Inflammatory macrophage treated with lipopolysaccharide for 1 hour (primary cell): ENCODE measurements around the gene OLFM3.

Source experiments
- DNase-seq, 2 donors: peaks; one replicate each; pipeline ENCODE4 v3.0.0-alpha.2; 2020 to 2022

The OLFM3 gene

DNA sequence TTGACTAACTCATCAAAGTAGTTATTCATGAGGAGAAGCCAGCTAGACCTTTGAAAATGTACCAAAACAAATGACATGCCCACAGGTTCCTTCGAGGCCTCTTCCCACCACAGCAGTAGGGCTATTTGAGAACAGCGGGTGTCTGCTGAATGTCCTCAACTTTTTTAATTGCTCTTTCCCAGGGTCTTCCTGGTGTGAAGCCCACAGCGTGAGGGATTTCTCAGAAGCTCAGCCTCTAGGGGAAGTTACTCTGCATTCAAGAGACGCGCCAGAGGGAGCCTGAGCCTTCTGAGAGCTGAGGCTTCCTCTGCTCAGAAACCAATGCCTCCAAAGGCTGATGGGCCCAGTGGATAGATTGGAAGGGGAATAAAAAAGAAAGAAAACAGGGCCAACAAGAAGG is 153.6 kb downstream of the OLFM3 start:
- no peak for DNase-seq

DNA sequence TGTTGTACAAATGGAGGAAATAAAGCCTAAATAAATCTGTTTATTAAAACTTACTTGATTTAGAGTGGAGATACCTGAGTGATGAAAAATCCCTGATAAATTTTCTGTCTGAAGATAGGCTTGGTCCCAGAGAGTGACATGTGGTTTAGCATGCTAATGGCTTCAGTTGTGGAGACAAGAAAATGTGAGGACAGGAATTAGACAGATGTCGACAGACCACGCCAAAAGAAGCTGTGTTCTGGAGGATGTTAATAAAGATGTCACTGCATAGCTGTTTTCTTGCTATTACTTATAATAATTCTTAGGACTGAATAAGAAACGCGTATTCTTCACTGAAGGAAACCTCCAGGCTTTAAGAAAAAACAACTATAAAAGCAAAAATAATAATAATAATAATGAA is 154.9 kb downstream of the OLFM3 start:
- DNase-seq: no peak

DNA sequence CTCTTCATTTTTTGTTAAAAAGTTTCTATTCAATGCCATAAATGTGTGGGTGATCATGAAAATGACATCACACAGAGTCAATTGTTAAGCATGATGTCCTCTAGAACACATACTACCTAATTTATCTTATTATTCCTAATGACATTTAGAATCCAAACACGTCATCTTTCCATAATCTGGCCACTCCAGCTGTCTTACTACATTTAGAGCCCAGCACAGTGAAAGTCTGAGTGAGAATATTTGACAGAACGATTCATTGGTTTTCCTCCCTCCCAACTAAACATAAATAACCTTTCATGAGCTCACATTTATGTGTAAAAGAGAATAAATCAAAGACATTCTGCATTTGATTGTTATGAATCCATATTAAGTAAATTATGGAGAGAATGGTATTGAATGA is 160.7 kb downstream of the OLFM3 start:
- DNase-seq: no peak

DNA sequence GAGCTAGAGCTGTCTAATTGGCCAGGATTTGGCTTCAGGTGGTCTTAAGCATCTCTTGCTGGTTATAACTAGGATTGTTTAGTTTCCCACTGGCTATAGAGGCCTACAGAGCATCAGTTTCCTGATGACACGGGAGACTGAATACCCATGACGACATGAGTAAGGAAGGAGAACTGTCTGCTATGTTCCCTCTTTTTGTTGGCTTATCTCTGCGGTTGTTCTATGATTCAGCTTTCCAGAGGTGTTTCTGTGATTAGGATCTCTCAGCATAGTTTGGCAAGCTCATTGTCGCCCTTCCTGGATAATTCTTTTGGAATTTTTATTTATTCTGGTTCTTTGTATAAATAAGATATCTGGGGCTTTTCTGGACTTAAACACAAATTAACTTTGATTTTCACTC is 163.4 kb downstream of the OLFM3 start:
- no peak for DNase-seq

DNA sequence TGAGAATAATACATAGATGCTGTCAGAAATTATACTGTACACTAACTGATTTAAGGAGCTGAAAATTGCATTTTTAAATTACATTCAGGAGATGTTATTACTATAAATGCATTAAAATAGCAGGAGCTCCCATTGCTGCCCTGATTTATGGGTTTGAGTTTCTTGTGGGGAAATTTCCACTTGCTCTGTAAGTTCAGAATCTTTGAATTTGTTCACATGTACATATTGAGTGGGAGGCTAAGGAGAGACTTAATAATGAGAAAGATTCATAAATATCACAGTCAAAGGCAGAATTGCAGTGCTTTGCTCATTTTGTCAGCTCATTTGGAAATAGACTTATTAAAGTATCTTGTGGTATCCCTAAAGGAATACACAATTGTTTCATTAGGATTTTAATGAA is 170.3 kb downstream of the OLFM3 start:
- no peak for DNase-seq

DNA sequence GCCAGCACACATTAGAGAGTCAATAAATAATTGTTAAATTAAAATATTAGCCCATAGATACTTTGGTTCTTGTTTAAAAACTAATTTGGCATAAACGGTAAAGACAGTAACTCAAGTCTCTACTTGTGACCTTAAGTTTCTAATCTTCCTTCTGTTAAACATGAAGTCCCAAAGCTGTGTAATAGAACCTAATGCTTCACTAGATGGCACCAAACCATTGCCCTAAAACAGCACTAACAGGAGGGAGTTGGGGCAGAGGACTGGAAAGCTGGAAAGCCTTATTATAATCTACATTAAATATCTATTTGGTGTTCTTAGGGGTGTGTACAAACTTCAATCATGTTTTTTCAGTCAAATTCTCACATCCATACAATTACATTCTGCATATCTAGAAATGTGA is 176.7 kb downstream of the OLFM3 start:
- peak in 1 of 2 donors; percentile 0 for DNase-seq

DNA sequence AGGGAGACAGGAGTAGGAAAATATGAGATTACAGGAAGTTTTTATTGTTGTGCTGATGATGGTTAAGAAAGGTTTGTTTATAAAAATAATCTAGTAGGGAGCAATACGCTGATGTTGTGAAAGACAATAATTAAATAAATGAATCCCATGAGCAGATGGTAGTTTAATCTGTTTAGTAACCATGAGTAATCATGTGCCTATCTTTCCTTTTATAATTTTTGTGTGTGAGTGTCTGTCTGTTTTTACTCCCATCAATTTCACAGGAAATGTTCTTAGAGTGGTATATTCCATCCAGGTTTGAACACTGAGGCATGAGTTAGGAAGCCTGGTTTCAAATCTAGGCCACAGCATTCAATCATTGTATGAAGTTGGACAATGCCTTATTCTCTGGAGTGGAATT is 180.5 kb downstream of the OLFM3 start:
- no peak for DNase-seq

DNA sequence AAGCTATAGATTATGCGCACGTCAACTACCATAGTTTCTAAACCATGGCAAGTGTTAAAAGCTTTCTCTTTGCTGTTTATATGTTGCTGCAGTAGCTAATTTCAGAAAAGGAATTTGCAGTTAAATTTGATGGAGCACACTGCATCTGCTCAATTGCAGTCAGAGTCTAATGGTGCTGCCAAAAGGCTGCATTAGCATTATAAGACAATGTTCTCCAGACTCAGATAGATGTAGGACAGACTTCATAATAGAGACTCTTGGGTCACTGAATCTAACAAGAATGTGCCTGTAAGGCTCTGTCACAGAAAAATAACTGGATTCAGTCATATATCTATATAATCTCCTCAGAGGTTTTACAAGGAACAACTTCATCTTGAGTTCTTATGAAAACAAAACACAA is 198.3 kb downstream of the OLFM3 start:
- no peak for DNase-seq

DNA sequence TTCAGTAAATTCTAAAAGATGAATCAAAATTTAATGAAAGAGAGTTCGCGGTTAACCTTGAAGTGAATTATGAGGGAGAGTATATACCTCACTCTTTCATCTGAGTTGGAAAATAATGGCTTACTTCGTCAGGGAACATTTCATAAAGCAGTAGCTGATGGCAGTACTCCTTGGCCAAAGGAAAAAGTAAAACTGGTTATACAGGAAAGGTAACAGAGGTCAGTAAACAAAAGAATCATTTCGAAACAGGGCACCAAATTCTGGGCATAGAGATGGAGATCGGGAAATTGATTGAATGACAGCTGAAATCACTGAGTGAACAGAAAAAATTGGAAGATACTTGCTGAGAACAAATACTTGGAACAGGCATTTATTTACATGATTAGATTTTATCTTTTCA is 199.0 kb downstream of the OLFM3 start:
- DNase-seq: no peak

DNA sequence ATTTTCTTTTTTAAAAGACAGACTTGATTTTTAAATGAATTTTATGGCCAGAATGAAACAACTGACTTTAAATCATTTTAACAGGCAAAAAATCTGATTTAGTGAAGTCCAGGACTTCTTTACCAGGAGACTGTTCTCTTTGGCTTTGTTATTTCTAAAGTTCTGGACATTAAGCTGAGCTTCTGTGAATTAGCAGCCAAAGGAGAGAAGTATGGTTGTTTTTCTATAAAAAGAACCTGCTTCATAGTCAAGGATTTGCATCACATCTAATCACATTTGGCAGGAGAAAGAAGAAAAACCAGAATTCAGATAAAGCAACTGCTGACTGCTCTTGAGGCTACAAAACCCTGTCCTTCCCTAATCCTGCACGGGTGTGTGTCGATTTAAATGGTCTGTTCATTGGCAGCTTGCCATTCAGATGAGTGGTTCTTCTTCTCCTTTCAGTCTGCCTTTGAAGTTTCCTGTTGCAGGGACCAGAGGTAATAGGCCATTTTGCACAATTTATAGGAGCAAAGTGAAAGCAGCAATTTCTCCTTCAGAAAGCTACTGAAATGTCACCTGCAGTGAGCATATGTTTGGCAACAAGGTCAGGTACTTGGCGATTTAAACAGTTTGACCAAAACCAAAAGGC is 215.4 kb downstream of the OLFM3 start:
- no peak for DNase-seq

DNA sequence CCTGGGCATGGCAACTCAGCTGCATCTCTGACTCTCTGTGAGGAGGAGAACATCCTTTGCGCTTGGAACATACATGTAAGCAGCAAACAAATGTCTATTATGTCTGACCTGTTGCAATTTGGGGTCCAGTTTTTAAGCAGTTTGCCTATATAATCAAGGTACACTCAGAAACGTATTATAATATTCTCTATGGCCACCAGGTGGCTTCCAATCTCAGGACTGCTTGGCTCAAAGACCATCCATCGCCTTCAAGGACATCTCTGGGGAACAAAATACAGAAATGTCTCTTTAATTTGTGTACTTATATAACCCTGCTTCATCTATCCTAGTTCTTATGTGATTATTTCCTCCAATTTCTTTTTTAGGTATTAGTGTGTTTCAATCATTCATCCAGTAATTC is 227.2 kb downstream of the OLFM3 start:
- no peak for DNase-seq

DNA sequence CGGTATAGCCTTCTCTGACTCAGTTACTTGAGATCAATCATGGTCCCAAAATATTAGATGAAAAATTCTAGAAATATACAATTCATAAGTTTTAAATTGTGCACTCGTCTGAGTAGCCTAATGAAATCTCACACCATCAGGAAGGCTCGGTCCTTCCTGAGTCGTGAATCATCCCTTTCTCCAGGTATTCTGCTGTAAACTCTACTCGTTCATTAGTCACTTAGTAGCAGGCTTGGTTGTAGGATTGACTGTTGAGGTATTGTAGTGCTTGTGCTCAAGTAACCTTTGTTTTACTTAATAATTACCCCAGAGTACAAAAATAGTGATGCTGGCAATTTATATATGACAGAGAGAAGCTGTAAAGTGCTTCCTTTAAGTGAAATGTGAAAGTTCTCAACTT is 238.7 kb downstream of the OLFM3 start:
- no peak for DNase-seq

DNA sequence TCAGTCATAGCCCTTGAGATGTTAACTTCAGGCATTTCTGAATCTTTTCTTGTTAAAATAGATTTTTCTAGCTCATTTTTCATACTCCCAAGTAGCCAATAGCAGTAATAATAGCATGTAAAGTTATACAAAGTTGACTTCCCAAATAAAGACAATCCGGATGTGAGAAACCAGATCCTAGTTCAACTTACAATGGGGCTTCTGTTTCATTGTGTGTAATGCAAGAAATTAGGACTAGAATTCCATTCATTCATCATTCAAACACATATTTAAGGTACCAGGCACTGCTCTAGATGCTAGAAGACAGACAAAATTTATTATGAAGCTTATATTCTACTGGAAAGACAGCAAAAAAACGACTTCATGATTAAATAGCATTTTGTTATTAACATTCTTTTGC is 240.3 kb downstream of the OLFM3 start:
- DNase-seq: no peak
